HepG2 (cell line): ENCODE measurements around the gene FN1. TPM values are rescaled to one million over a fixed set of nuclear protein-coding genes. Genes with fewer than 3 reads are reported as not detected.

Experiments used
- CHCHD3 ChIP-seq: sonication (generic); formaldehyde crosslinking; IDR thresholded peaks from 2 replicates; pipeline ENCODE4 v1.8.0; 2022; ENCODE audit warnings: mild to moderate bottlenecking, missing genetic modification reagents, moderate library complexity
- EEA1 ChIP-seq: sonication (generic); formaldehyde crosslinking; IDR thresholded peaks from 2 replicates; pipeline ENCODE4 v1.5.1; 2020; ENCODE audit warnings: mild to moderate bottlenecking, missing genetic modification reagents, borderline replicate concordance
- KDM5B ChIP-seq: sonication (generic); formaldehyde crosslinking; IDR thresholded peaks from 2 replicates; pipeline ENCODE4 v1.4.0; 2020; ENCODE audit warnings: missing genetic modification reagents, mild to moderate bottlenecking, borderline replicate concordance
- KDM6A ChIP-seq: IDR thresholded peaks from 2 replicates; pipeline ENCODE4 v1.6.1; 2016; ENCODE audit warnings: low read depth
- NONO ChIP-seq, 2 experiments: fragments of 450-650 bp in 1 of 2; sonication (generic) in 1 of 2; formaldehyde crosslinking in 1 of 2; IDR thresholded peaks in 1 of 2; conservative IDR thresholded peaks in 1 of 2; 2 replicates each; pipeline versions ENCODE4 v1.6.1 to v1.8.0; 2017 to 2022; ENCODE audit warnings: mild to moderate bottlenecking in 1 of 2, missing genetic modification reagents in 1 of 2, moderate library complexity in 1 of 2
- NR2F1 ChIP-seq, 2 experiments: fragments of 450-650 bp in 1 of 2; formaldehyde crosslinking in 1 of 2; IDR thresholded peaks; 2 replicates each; pipeline versions ENCODE4 v1.5.0 to v1.6.1; 2016 to 2020; ENCODE audit warnings: mild to moderate bottlenecking in 1 of 2, missing compliant biosample characterization in 1 of 2, missing genetic modification reagents in 1 of 2, moderate library complexity in 1 of 2
- RBFOX2 ChIP-seq: fragments of 200-400 bp; formaldehyde crosslinking; IDR thresholded peaks from 2 replicates; pipeline ENCODE4 v1.6.1; 2017; ENCODE audit warnings: low read depth, mild to moderate bottlenecking, low read length
- RNF219 ChIP-seq: sonication (generic); formaldehyde crosslinking; IDR thresholded peaks from 2 replicates; pipeline ENCODE4 v1.5.0; 2020; ENCODE audit warnings: mild to moderate bottlenecking, missing genetic modification reagents
- YY1 ChIP-seq: IDR thresholded peaks from 2 replicates; pipeline ENCODE4 v1.6.1; 2011; ENCODE audit warnings: low read length, low read depth, moderate library complexity, mild to moderate bottlenecking; ENCODE audit not compliant: insufficient read depth, insufficient replicate concordance
- ZBTB38 ChIP-seq: sonication (generic); formaldehyde crosslinking; IDR thresholded peaks from 2 replicates; pipeline ENCODE4 v1.5.1; 2020; ENCODE audit warnings: mild to moderate bottlenecking, missing genetic modification reagents
- ZHX1 ChIP-seq: sonication (generic); formaldehyde crosslinking; IDR thresholded peaks from 2 replicates; pipeline ENCODE4 v1.8.1; 2022; ENCODE audit warnings: low read depth, mild to moderate bottlenecking, missing genetic modification reagents
- ZNF296 ChIP-seq: sonication (generic); formaldehyde crosslinking; conservative IDR thresholded peaks from 2 replicates; pipeline ENCODE4 v1.5.0; 2020; ENCODE audit warnings: mild to moderate bottlenecking, missing genetic modification reagents
- ZNF343 ChIP-seq: sonication (generic); formaldehyde crosslinking; IDR thresholded peaks from 2 replicates; pipeline ENCODE4 v1.4.0; 2020; ENCODE audit warnings: mild to moderate bottlenecking, missing genetic modification reagents
- ZNF710 ChIP-seq: sonication (generic); formaldehyde crosslinking; IDR thresholded peaks from 2 replicates; pipeline ENCODE4 v1.5.0; 2020; ENCODE audit warnings: mild to moderate bottlenecking, missing genetic modification reagents, borderline replicate concordance
- ZNF724P ChIP-seq: sonication (generic); formaldehyde crosslinking; IDR thresholded peaks from 2 replicates; pipeline ENCODE4 v1.8.0; 2022; ENCODE audit warnings: missing genetic modification reagents, borderline replicate concordance
- ZNF878 ChIP-seq: sonication (generic); formaldehyde crosslinking; IDR thresholded peaks from 2 replicates; pipeline ENCODE4 v1.8.1; 2023; ENCODE audit warnings: mild to moderate bottlenecking, missing genetic modification reagents, moderate library complexity
- polyA plus RNA-seq, 8 experiments: library from polyadenylated mRNA; depleted of rRNA in 3 of 8; stranded (reverse) in 7 of 8; unstranded in 1 of 8; fragments of >200 nt; fragmentation: Illumina TruSeq in 4 of 8; extraction: Trizol in 4 of 8; gene quantifications; 2 replicates each; pipeline versions ENCODE4 v1.2.1 to v1.2.3, GENCODE V29; 2011 to 2016; ENCODE audit warnings: low read depth in 4 of 8, missing spikeins in 1 of 8, mixed read lengths in 1 of 8; ENCODE audit not compliant: insufficient read depth in 1 of 8
- total RNA-seq, 5 experiments: library from RNA; depleted of rRNA; stranded (reverse); fragments of >200 nt; fragmentation: Illumina TruSeq; extraction: Trizol; gene quantifications; 2 replicates each; pipeline ENCODE4 v1.2.3, GENCODE V29; 2016; ENCODE audit warnings: low read depth in 1 of 5
- TF ChIP-seq, protein P1 (sequence below): sonication (generic); formaldehyde crosslinking; IDR thresholded peaks from 2 replicates; pipeline ENCODE4 v1.4.0; 2020; ENCODE audit warnings: missing genetic modification reagents
- TF ChIP-seq, protein P2 (sequence below): IDR thresholded peaks from 2 replicates; pipeline ENCODE4 v1.6.1; 2012; ENCODE audit warnings: inconsistent platforms

The FN1 gene
- total and polyA plus RNA-seq, 2 of the 13 experiments (the other 11 are each of a cell fraction or from before 2014, with no cell fraction given), result 1,847 to 6,471 TPM

DNA sequence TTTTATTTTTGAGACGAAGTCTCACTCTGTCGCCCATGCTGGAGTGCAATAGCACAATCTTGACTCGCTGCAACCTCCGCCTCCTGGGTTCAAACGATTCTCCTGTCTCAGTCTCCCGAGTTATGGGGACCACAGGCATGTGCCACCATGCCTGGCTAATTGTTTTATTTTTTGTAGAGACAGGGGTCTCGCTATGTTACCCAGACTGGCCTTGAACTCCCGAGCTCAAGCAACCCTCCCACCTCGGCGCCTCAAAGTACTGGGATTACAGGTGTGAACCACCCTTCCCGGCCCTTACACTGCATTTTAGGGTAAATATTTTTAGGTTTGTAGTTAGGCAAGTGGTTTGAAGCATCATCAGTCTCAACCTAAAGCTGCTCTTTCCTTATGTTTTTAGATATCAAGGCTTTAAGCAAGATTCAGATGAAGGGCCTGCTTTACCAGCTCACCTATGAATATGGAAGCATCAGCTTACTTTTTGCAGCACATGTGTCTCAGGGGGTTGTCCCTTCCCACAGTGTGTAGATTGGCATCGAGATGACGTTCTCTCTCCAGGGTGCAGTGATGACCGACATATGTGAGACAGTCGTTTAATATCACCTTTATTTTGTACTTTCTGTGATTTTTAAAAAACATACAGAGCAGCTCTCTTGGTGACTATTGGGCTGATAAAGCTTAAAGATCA, 76.8 kb downstream of the FN1 start (continued):
- TF ChIP-seq ZNF710 (no peak), CHCHD3 (CRISPR knock-in tag) (no peak), RBFOX2 (peak; percentile 72; the same call in 1 of the 2 replicates), ZBTB38 (CRISPR knock-in tag) (no peak), KDM5B (no peak), ZNF343 (CRISPR knock-in tag) (no peak), YY1 (no peak), NR2F1 (CRISPR knock-in tag; IDR thresholded peaks at IDR 0.05) (no peak), ZNF724P (no peak), ZNF296 (CRISPR knock-in tag) (no peak), RNF219 (CRISPR knock-in tag) (no peak), KDM6A (CRISPR knock-in tag) (no peak), NONO (IDR thresholded peaks at IDR 0.05) (no peak), NONO (CRISPR knock-in tag; conservative IDR thresholded peaks at IDR 0.05) (peak; percentile 52; the same call in 1 of the 2 replicates), EEA1 (CRISPR knock-in tag) (no peak), ZHX1 (CRISPR knock-in tag) (no peak), ZNF878 (CRISPR knock-in tag) (no peak)
- TF ChIP-seq, protein P1, sequence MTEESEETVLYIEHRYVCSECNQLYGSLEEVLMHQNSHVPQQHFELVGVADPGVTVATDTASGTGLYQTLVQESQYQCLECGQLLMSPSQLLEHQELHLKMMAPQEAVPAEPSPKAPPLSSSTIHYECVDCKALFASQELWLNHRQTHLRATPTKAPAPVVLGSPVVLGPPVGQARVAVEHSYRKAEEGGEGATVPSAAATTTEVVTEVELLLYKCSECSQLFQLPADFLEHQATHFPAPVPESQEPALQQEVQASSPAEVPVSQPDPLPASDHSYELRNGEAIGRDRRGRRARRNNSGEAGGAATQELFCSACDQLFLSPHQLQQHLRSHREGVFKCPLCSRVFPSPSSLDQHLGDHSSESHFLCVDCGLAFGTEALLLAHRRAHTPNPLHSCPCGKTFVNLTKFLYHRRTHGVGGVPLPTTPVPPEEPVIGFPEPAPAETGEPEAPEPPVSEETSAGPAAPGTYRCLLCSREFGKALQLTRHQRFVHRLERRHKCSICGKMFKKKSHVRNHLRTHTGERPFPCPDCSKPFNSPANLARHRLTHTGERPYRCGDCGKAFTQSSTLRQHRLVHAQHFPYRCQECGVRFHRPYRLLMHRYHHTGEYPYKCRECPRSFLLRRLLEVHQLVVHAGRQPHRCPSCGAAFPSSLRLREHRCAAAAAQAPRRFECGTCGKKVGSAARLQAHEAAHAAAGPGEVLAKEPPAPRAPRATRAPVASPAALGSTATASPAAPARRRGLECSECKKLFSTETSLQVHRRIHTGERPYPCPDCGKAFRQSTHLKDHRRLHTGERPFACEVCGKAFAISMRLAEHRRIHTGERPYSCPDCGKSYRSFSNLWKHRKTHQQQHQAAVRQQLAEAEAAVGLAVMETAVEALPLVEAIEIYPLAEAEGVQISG (CRISPR knock-in tag), result no peak
- TF ChIP-seq, protein P2, sequence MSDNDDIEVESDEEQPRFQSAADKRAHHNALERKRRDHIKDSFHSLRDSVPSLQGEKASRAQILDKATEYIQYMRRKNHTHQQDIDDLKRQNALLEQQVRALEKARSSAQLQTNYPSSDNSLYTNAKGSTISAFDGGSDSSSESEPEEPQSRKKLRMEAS, result 0 out of 2 replicates have a peak, but pooled peaks have one; percentile 41
